Stimulated activated CD4-positive, alpha-beta T cell treated with anti-CD3 and anti-CD28 coated beads, Interleukin-12 subunit alpha, Interleukin-12 subunit beta, amount 100 ng/mL, for 48 hours (primary cell): ENCODE results near the gene BLNK.
"Not testable (repeated sequence)": the region's sequence is repeated elsewhere in the genome, so short reads cannot be mapped to it uniquely, and the experiment has no call there.

Experiments used
- DNase-seq, 3 donors: peaks; one replicate each; pipeline ENCODE4 v3.0.0-alpha.2; 2020; ENCODE audit warnings: low read depth in 2 of 3, low spot score in 1 of 3

Gene BLNK

DNA sequence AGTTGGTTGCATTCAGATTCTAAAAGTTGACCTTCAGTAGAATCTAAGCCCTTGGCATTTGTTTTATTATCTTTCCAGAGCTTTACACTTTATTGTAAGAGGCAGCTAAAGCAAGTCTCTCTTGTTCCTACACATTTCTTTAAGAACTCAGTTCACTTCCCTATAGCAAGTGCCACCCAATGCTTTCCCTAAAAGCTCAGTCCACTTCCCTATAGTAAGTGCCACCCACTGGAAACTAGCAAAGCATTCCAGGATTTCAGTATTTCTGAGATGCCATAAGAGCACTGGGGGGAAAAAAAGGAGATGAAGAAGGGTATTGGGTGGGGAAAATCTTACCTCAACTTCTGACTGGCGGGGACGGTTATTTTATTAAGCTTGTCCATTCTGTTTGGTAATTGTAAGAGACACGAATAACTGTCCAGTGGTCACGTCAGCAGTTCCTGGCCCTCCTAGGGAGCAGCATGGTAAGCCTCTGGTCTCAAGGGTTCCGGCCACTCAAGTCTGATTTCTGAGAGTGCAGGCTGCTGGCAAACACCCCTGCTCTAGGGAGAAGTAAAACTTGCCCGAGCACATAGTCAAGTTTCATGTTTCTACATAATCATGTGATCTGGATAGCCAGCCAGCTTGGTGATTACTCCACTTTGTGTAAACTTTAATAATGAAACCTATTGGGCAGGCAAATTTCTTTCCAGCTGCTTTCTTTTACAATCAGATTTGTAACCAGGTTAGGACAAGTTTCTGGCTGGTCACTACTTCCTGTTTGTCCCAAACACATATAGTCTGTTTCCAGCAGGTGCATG lies at the start of gene BLNK:
Gene BLNK (minus strand): TSS at position 554 of the 800 bp plus-strand sequence. CDS start 171 bp downstream, at position 383.
- no peak for DNase-seq

DNA sequence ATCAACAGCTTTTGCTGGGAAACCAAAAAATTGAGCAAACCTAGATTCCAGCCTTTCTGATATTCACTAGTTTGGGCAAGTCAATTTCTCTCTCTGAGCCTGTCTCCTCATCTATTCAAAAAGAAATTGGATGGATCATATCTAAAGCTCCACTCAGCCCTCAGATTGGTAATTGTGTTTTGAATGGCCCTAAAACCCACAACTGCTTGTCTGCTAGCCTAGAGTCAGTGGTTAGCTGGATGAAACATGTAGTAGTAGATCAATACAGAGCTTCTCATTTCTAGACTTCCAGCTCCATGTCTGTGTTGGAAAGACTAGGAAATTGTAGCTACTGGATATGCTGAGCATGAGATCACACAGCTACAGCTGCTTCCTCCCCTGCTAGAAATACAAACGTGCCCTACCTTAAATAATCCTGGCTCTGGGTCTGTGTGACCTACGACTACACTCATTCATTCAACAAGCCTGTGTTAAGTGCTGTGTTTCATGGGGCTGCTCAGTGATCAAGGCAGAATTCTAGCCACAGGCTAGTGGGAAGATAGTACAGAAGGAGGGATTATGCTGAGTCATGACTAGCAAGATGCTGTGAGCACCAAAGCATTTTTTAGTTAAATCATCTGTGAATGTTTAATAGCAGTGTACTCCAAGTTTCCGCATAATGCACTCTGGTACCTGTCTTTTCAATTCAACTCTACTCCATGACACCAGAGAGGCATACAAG lies 48.5 kb upstream of the BLNK start:
- DNase-seq: no peak

DNA sequence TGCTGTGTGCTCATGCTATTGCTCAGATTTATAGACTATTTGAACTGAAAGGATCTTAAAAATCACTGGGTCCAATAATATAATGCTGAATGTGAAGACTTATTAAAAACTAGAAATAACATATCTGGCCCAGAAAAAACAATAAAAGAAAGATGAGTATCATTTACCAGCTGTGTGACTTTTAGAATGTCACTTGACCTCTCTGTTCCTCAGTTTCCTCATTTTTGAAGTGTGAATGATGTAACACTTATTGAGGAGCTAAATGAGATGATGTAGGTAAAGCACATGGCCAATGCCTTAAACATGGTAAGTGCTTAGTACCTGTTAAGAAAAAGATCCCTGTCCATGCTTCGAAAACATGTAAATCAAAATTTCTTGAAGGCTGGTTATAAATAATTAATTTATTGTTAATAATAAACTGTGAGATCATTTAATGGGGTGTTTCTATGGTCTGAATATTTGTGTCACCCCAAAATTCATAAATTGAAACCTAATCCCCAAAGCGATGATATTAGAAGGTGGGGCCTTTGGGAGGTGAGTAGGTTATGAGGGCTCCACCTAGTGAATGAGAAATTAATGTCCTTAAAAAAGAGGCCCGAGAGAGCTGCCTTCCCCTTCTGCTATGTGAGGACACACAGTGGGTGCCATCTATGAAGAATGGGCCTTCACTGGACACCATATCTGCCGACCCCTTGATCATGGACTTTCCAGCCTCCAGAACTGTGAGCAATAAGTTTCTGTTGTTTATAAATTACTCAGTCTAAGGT lies 45.9 kb upstream of the BLNK start:
- no peak for DNase-seq

DNA sequence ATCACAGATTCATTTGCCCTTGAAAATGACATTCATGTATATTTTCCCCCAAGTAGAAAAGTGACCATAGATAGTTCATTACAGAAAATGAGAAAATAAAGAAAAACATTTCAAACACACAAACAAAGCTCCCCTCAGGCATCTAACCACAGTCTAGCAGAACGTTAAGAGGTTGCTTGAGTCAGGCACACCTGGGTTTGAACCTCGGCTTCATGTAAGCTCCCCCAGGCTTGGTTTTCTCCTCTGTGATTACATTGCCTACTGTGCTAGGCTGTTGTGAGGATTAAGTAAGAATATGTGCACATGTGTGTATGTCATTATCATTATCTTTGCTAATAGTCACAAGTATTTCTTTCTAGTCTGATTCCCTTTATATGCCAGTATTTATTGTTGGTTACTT lies 42.0 kb upstream of the BLNK start:
- DNase-seq: no peak

DNA sequence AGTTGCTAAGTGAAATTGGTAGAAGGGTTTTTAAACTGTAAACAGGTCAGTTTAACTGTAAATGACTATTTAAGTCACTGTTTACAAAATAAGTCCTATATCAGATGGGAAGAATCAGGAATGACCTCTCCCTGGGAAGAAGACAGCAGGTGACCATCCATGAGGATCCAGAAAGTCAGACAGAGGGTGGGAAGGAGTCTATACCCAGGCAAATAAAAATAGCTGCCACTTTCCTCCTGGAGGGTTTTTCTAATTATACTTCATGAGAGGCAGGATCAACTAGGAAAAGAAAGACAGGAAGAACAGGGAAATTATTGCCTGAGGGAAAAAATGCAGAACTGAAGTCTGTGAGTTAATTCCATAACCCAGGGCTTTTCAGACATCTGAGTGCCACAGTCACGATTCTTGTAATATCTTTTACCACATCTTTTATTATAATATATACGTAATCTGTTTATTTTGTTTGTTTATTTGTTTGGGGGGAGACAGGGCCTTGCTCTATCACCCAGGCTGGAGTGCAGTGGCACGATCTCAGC lies 39.9 kb upstream of the BLNK start:
- no peak for DNase-seq

DNA sequence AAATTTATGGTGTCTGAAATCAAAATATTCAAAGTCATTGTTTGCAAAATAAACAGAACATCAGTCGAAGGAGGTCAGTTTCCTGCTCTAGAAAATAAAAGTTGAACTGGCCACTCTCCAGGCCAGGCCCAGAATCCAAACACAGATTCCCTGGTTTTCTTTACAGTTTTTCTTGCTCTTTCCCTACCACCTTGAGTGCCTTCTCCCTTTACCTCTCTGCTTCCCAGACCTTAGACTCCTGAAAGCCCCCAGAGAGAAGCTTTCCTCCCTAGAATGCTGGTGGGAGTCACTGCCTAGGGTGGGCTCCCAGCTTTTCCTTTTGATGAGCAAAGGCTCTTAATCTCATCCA lies 38.9 kb upstream of the BLNK start:
- DNase-seq: no peak

DNA sequence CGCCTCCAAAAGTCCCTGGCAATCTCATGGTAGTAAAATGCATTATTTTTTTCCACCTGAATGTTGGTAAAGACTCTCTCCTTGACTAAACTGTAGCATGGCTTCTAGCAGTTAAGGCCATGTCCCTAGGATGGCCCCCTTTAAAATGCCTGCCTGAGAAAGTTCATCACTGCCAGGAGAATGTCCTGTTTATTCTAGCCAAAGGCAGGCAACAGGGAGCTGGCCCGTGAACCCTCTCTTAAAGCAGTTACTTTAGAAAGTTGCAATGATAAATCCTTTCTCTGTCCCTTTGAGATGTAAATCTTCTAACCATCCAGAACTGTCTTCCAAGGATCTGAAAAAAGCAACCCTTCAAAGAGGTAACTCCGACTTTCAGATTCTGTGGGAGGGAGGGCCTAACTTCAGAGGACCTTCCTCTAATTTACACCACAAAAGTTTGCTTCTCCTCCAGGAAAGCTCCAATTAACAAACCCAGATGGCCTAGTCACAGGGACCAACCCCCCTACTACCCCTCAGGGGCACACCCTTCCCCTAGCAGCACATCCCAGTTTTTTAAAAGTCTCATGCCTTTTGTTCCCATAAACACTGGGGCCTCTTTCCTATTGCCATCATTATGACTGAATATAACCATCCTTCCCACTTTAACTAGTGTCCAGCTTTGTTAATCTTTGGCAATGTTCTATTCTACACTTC lies 38.4 kb upstream of the BLNK start:
- no peak for DNase-seq

DNA sequence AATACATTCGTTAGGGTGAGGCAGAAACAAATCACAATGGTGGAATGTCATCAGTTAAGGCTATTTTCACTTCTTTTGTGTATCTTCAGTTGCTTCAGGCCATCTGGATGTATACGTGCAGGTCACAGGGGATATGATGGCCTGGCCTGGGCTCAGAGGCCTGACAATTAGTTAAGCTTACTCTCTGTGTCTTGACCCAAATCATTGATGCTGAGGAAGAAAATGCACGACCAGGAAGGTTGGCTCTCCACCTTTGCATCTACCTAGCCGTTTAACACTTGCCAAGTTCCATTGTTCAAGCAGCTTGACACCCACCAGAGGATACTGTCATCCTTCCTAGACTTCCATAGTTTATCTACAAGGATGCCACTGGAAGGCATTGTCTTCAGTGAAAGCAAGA lies 37.5 kb upstream of the BLNK start:
- DNase-seq: not testable (repeated sequence)

DNA sequence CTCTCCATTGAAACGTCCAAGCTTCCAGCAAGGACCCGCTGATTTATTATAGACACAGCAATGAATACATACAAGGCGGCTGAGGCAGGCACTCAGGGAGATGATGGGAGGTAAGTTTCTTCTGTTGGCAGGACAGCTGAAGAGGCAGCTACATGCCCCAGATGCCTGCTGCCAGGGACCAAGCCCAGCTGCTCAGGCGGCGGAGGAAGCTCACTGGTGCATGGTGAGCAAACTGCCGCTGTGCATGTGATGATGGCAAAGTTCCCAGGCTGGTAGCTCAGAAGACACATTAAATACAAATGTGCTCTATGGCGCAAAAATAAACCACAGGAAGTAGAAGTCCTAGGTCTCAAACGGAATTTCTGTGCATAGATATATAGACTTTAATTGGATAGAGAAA lies 35.1 kb upstream of the BLNK start:
- DNase-seq: no peak

DNA sequence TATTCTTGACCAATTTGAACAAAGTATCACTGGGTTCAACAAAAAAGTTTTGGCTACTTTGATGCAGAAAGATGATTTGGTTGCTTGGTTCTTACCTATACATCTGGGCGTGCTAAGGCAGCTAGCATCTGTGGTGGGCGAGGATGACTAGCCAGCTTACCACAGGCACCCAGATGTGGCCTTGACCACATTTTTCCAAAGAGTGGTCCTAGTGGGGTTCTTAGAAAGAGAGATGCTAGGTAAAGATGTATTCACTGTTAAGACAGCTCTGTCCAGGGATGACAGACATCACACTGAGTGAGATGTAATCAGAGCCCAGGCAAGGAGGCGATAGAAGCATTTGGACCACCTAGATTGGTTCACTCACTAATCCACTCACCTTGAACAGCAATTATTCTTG lies 33.6 kb upstream of the BLNK start:
- DNase-seq: no peak

DNA sequence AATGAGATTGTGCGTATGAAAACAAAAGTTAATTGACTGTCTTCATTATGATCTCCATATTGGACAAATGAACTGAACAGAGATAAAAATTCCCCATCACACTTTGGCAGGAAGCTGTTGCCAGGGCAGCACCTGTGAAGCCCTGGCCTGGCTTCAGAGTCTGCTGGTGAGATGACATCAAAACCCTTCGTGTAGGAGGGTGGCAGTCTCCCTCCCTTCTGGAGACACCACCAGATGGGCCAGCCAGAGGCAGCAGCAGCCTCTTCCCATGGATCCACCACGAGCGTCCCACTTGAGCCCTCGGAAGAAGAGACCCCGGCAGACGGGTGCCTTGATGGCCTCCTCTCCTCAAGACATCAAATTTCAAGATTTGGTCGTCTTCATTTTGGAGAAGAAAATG lies 32.9 kb upstream of the BLNK start, which contains the start of gene DNTT:
Gene DNTT (plus strand): TSS at position 205 of the 400 bp plus-strand sequence. CDS start 64 bp downstream, at position 269.
- DNase-seq: no peak

DNA sequence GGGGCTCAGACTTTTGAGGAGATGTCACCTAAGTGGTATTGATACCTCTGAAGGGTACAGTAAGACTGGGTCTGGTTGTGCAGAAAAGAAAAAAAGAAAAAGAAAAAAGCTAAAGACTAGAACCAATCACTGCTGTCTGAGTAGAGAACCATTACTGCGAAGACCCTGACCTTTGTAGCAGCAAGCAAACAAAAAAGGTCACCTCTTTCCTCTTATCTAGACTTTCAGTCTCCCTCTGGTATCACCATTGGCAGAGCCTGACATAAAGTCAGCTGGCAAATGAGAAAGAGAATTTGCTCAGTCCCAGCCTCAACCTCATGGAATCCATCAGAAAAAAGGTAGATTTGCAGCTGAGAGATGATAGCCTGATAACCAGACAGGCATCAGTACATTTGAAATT lies 30.2 kb upstream of the BLNK start:
- no peak for DNase-seq

DNA sequence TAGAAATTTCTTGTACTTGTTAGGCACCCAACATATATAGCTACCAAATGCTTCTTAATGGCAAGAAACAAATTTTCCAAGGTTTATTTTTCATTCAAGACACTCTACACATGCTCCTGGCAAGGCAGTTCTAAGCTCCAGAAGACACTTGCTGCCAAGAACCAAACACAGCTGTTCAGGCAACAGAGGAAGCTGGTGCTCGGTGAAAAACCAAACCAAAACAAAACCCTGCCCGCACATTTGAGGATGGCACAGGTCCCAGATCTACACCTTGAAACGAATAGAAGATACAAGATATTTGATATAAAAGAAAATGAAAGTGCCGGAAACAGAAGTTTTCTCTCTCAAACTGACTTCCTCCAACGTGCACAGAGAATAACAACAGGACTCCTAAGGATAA lies 28.0 kb upstream of the BLNK start:
- DNase-seq: no peak

DNA sequence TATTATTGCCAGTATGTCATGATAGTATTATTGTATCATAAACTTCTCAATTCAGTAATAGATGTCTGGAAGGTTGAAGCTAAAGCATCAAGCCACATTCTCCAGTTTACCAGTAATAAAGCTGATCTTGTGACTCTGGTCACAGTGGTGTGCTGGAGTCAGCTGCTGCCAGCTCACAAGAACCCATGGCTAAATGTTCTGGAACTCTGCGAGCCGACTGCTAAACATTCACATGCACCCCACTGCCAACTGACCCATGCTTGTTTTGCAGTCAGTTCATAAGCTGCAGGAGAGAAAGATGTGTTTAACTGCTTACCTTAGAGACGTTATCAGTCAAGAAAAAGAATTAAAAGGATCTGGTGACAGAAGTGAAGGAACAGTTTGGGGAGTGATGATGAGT lies 27.0 kb upstream of the BLNK start:
- DNase-seq: no peak

DNA sequence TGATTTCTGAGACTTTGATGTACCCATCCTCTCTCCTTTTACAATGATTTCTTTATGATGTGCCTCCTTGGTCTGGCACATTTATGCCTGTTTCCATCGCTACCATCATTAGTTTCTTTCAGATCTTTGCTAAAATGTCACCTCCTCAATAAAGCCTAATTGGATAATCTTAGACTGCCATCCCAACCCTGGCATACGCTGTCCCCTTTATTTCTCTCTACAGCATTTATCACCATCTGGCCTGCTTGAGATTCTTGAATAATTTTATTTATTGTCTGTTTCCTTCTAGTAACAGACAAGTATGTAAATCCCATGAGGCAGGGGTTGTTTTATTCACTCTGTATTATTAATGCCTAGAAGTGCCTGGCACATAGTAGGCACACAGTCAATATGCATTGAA lies 26.1 kb upstream of the BLNK start:
- DNase-seq: no peak

DNA sequence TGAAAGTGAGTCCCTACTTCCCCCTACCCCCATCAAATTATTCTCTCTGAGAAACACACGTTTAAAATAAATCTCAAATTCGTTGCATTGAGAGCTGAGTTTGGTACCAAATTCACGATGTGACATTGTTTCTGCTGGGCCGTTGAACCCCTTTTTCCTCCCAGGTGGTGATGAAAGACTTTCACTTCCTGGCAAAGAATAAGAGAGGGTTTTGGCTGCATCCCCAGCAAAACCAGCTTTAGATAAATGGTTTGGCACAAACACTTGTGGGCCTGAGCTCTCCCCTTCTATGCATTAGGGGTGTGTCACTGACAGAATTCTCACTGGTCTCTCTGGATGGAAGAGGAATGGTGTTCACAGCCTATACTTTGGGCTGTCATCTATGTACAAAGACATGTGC lies 24.1 kb upstream of the BLNK start:
- no peak for DNase-seq

DNA sequence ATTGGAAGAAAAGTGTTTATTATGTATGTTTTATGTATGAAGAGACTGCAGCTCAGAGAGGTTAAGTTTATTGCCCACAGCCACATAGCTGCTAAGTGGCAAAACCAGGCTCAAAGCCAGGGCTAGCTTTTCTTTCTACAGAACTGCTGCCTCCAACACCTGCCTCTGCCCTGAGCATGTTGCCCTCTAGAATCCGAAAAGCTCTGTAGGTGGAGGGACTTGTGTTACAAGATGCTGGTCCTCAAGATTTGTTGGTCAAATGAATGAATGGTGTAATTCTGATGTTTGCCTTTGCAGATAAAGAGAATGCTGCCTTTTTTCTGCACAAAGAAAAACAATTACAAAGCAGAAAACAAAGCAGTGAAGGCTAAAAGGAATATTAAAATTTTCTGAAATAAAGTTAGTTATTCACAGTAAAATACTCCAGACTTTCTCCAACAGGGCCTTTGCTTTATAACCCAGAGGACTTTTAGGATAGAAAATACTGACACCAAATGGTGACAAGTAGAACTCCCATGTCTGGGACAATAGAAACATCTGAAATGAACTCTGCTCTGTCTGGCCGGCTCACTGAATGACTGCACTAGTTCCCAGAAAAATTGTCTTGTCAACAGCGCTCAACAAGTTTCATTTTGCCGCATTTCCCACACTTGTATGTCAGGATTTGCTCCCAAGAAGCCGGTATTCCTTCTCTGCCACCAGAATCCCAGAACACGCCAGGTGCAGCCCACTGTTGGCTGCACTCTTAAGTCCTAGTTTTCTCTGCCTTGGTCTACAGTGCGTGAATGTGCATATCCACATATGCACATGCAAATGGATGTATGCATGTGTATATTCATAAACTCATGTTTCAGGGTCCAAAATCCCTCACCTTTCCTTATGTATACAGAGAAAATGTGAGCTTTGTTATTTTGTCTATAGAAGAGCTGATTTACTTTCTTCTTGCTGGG lies 21.9 kb upstream of the BLNK start:
- no peak for DNase-seq

DNA sequence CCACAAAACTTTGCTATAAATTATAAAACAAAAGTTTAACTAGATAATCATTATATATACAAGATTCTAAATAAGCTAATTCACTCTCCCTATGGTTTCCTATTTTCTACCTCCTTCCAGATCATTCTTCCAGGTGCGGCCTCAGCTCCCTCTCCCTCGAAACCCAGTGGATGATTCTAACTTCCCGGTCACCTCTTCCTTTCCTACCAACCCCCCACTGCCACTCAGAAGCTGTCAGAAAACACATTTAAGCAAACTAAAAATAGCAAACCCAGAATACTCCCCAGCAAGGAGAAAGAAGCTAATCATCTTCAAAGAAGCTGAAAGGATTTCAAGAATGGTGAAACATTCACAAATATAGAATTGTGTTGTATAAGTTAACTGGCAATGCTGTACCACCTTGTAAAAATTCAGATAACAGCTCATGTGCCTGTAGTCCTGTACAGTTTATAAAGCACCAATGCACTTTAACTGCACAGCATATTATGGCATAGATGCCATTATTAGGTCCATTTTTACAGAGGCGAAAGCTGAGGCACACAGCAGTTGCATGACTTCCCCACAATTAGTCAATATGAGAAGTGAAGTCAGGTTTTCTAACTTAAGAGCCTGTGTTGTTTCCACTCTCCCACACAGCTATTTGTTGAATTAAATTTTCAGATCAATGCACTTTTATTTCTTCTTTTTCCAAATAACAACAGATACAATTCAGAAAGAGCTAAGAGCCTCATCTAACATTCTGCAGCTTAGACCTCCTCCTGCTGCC lies 19.2 kb upstream of the BLNK start:
- no peak for DNase-seq

DNA sequence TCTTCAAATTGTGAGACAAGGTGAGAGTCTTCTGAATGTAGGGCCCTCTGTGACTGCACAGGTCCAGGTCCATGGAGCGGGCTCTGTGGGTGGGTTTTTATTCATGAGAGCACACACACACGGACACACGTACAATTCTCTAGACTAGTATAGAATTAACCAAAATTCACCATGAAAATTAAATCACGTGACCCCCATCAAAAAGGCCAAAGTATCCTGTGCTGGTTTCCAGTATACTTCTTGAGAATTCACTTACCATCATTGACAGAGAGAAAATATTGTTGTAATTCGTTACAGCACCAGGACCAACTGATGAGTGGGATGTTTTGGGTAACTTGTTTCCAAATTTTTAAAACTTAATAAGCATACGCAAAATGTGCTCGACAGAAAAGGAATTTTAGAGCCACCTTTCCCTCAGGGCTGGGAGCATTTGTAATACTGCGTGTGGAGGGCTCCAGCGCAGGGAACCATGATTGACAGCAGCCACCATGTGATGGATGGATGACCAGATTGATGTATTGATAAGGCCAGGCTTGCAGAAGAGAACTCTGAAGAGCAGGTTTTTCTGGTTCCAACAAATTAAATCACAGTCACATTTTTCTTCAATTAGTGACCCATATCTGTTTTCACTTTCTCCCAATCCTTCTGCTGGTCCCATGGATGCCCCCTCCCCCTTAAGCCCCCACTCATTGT lies 18.0 kb upstream of the BLNK start:
- DNase-seq: no peak
